DND-41 (cell line): ENCODE measurements around the gene PRELP.

Source experiments
- CTCF ChIP-seq: IDR thresholded peaks from 2 replicates; pipeline ENCODE4 v1.5.1; 2012; ENCODE audit warnings: borderline replicate concordance, low read length, moderate library complexity, mild to moderate bottlenecking; ENCODE audit not compliant: poor library complexity, severe bottlenecking; ENCODE audit errors: extremely low read depth
- EZH2 ChIP-seq: IDR thresholded peaks from 3 replicates; pipeline ENCODE4 v1.6.1; 2012; ENCODE audit warnings: borderline replicate concordance, low read depth, mild to moderate bottlenecking, moderate library complexity, low read length, inconsistent platforms; ENCODE audit not compliant: severe bottlenecking

DNA sequence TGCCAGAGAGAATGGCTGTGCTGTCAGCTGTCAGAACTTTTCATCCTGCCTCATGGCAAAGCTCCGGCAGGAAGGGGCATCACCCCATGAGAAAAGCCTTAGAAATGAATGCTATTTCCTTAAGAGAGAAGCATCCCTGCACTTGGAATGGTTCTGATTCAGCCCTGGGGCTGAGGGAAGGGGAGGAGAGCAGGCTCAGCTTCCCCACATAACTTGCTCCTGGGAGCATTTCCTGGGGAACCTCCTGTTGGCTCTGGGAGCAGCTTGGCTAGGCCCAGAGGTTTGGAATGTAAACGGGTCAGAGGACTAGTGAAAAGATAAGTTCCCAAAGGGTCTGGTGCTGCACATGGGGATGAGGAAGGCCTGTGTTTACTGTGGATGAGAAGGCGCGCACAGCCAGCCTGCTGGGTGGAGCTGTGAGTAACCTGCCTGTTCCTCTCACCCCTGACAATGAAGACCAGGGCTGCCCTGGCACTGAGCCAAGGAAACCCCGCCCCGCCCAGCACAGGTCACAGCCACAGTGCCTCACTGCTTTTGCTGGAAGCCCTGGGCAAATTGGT is 5.0 kb downstream of the PRELP start:
- TF ChIP-seq CTCF, result no peak
- TF ChIP-seq EZH2, result no peak
